Activated CD4-positive, alpha-beta T cell treated with anti-CD3 and anti-CD28 coated beads for 48 hours (primary cell): ENCODE data around the gene SHISA2.
A peak's percentile ranks its signal among the peaks of the same experiment; 100 is the strongest.
"Not testable (repeated sequence)": the region's sequence is repeated elsewhere in the genome, so short reads cannot be mapped to it uniquely, and the experiment has no call there.

Source experiments
- DNase-seq: peaks from one replicate; pipeline ENCODE4 v3.0.0-alpha.2; 2020

SHISA2 gene

DNA sequence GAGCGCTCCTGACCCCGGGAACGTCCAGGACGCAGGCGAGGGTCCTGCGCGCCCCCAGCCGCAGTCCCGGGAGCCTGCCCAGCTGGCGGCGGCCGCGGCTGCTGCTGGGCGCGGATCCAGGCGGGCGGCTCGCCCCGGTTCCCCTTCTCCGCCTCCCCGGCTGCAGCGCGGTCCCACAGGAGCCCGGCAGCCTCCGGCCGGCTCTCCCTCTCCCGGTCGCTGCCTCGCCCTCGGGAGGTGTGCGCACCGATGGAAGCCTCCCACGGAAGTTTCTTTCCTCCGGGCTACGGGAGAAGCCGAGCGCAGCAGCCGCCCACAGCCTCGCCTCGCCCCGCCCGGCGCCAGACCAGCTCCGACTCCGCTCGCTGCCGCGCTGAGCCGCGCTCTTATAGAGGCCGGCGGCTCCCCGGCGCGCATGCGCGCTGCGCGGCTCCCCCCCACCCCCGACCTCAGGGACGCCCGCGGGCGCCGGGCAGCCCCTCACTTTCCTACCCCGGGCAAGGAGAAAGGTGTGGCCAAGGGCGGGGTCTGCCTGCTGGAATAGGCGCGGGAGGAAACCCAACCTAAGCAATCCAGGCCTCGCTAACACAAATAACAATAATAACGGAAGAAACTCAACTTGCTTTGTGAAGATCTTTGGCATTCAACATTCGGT lies at the start of gene SHISA2:
Gene SHISA2 (minus strand): TSS at position 360 of the 655 bp plus-strand sequence. CDS start 1,041 bp downstream, outside the sequence.
- DNase-seq: peak; percentile 37

DNA sequence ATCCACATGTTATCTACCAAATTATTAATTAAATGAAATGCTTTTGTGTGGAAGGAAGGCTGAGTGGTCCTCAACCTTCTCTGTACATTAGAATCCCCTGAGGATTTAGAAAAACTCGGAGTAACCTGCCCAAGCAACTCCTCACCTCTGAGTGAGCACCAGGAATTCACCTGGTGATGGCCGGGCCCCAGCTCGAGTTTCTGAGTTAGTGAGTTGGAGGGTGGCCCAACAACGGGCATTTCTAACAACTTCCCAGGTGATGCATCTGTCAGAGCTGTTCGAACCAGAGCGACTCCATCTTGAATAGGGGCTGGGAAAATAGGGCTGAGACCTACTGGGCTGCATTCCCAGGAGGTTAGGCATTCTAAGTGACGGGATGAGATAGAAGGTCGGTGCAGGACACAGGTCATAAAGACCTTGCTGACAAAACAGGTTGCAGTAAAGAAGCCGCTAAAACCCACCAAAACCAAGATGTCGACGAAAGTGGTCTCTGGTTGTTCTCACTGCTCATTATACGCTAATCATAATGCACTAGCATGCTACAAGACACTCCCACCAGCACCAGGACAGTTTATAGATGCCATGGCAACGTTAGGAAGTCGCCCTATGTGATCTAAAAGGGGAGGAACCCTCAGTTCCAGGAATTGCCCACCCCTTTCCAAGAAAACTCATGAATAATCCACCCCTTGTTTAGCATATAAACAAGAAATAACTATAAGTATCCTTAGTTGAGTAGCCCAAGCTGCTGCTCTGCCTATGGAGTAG lies 44.2 kb upstream of the SHISA2 start:
- no peak for DNase-seq

GRCh38 chr13:26095338-26095737 lies 43.5 kb upstream of the SHISA2 start:
- no peak for DNase-seq

- DNase-seq: not testable (repeated sequence)
These were observed 25.0 kb upstream of the SHISA2 start for GRCh38 chr13:26076821-26077220.

- no peak for DNase-seq
These were observed 23.7 kb upstream of the SHISA2 start for GRCh38 chr13:26075498-26075897.

DNA sequence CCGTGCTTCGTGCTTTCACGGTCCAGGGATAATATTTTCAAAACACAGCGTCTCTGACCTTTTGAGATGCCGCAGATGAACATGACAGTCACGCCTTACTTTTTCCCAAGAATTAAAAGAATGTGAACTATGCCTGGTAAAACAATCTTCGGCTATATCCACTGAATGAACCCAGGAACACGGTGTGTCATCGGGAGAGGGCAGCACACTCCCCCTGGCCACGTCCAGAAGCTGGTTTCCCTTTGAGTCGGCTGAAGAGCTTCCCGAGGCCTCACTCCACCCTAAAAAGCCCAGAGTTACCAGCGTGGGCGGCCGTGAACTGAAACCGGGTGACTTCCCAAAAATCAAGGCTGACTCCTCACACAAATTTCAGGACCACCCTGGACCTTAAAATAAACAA lies 22.9 kb upstream of the SHISA2 start:
- no peak for DNase-seq

DNA sequence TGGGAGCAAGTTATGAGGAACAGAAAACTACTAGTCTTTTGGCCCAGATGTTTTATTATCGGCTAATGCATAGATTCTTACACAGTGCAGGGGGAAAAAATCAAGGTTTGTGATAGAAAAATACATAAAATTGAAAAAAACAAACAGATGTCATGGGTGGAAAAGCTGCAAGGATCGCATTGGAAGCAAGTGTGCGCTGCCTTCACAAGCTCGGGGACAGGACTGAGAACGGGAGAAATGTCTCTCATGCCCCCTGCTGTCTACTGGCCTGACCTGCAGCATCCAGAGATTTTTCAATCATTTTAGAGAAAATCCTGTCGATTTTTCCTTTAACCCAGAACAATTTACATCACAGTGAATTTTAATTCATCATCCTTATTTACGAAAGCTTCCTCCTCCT lies 20.5 kb upstream of the SHISA2 start:
- DNase-seq: not testable (repeated sequence)

GRCh38 chr13:26071691-26072090 lies 19.9 kb upstream of the SHISA2 start:
- no peak for DNase-seq

DNA sequence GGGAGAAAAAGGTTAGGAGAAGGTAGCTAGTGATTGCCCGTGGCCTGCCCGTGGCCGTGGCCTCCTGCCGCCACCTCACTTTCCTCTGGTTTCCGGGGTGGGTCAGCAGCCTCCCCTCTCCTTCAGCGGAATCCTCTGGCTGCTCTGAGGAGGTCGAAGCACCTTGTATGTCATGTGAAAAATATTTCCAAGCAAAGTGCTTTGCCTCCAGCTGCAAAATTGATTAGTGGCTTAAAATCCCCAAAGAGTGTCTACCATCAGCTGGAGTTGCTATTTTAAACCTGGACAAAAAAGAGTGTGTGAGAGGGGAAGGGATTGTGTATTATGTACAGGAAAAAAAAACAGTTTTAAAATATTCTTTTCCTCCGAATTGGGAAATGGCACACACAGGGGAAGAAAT lies 17.8 kb upstream of the SHISA2 start:
- DNase-seq: not testable (repeated sequence)

- DNase-seq: not testable (repeated sequence)
These were observed 16.6 kb upstream of the SHISA2 start for GRCh38 chr13:26068372-26068771.

DNA sequence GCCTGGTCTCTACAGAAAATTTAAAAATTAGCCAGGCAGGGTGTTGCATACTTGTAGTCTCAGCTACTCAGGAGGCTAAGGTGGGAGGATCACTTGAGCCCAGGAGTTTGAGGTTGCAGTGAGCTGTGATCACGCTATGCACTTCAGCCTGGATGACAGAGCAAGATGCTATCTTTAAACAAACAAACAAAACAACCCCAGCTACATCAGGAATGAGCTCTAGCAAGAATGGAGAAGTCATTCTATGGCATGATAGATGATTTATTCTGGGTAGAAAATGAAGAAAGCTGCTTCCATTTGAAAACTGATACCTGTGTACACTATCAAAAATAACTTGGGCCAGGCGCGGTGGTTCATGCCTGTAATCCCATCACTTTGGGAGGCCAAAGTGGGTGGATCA lies 15.8 kb upstream of the SHISA2 start:
- DNase-seq: no peak

- not testable (repeated sequence) for DNase-seq
These were observed 14.7 kb upstream of the SHISA2 start for GRCh38 chr13:26066492-26066891.

DNA sequence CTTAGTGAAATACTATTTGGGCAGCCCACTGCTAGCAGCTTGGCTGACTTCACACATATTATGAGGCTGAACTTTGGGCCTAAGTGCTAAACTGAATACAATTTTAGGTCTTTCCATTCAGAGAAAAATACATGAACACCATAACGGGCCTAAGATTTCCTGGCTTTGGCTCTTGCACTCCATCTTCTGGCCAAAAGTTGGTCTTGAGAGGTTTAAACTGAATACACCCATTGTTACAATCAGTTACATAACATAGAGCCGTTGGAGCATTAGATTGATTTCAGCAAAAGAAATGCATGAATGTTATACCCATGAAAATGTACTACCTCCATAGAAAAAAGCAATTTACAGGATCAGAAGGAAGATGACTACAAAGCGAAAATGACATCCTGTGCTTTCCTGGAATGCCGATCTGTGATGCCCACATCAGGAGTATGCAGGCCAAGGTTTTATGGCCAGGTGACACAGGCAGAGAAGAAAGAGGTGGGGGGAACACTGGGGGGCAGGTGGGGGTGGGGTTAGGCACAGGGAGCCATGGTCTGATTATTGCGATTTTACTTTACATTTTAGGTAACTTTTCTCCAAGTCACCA lies 11.1 kb upstream of the SHISA2 start:
- peak; percentile 21 for DNase-seq

GRCh38 chr13:26061947-26062346 lies 10.1 kb upstream of the SHISA2 start:
- DNase-seq: no peak

DNA sequence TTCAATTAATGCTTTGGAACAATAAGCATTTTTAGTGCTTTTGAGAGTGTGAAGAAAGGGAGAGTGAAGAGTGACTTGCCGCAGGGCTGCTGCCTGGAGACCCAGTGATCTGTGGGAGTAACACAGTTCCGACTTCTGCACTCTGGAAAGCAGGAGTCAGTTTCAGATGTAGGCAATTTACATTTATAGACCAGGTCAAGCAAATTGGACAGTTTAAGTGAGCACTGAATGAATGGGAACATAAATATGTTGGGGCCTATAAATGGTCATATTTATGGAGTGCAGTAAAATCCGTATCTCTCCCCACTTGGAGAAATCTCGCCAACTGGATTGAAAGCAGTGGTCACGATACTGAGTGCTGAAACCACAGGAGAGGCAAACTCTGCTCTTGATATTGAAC lies 9.4 kb upstream of the SHISA2 start:
- no peak for DNase-seq

GRCh38 chr13:26060357-26060756 lies 8.5 kb upstream of the SHISA2 start:
- no peak for DNase-seq

DNA sequence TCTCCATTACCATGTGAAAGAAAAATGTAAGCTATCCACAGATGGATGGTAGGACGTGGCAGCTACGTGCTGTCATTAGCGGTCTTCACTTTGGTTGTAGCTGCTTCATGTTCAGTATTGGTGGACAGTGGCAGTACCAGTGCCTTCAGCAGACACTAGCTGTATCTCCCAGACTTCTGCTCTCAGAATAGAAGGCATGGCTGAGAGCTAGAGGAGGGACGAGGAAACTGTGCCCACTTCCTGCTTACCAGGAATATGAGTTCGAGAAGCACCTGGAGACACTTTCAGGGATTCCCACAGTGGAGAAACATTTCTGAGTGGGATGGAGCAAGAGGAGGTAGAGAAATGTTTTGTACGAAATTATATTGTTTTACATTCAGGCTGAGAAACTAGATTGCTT lies 6.9 kb upstream of the SHISA2 start:
- no peak for DNase-seq

GRCh38 chr13:26054896-26055295 lies 3.1 kb upstream of the SHISA2 start:
- DNase-seq: no peak

DNA sequence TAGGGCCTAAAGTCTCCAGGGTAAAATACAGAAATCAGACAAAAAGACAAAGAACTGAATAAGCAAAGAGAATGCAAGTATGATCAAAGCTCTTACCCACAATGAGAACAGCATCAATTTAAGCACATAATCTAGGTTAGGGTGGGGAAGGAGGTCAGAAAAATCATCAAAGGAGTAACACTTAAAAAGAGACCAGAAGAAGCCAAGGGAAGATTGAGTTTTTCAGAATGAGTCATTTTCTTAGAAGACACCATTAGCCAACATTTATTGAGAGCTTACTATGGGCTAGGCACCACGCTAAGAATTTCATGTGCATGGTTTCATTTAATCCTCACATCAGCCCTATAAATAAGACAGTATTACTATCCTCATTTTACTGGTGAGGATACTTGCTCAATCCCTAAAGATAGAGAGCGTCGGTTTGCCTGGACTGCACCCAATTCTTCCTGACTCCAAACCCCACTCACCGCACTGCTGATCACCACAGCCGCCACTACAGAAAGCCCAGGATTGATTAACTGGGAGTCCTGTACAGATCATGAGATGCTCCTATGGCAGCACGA lies 1.7 kb upstream of the SHISA2 start:
- no peak for DNase-seq

DNA sequence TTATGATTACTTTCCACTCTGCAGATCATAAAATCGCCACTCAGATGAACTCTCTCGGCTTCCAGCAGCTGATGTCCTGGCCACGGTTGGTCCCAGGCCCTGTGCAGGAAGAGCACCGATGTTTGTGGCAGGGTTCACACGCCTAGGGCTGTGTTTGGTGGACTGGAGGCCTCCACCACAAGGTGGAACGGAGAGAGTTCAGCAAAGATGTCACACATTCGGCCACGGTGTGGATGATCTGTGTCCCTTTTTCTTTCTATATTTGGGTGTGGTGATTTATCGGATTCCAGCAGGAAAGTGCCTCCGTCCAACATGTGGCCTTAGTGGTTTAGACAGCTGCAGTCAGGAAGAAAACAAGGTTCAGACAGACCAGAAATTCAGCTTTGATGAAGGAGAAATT lies 521 bp upstream of the SHISA2 start:
- DNase-seq: no peak

- no peak for DNase-seq
These were observed 572 bp downstream of the SHISA2 start for GRCh38 chr13:26051231-26051656.

GRCh38 chr13:26050568-26051230 lies 1.1 kb downstream of the SHISA2 start:
- peak; percentile 9 for DNase-seq

DNA sequence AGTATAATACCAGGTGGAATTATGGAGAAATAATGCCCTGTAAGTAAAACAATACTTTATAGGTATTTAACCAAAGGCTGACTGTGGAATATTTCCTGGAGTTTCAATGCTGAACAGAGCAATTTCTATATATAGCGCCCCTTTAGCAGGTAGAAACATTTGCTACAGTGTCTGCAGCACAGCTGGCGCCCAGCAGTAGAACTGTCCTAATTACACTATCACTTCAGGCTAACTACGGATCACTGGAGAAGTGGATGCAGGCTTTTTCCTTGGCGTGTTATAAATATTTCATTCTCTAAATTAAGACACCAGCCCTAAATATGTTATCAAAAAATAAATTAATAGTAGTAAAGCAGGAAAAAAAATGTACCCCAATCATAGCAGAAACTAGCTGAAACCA lies 3.1 kb downstream of the SHISA2 start:
- DNase-seq: no peak
